Uterus (tissue), 4 donors: Measurements from ENCODE around the gene PHYHD1. TPM values are rescaled to one million over a fixed set of nuclear protein-coding genes. Genes with fewer than 3 reads are reported as not detected.

ENCODE experiments used
- DNase-seq, 2 donors: peaks; one replicate each; pipeline ENCODE4 v3.0.0-alpha.2; 2019 to 2020
- H3K27ac ChIP-seq, 2 donors: fragments of 200-600 bp; sonication (generic); 1 replicate in 1 of 2; 2 replicates in 1 of 2; pipeline ENCODE4 v1.5.1; 2016 to 2018
- H3K27me3 ChIP-seq, 2 donors: fragments of 200-600 bp; sonication (generic); one replicate each; pipeline ENCODE4 v1.5.1; 2018 to 2019; ENCODE audit warnings: control low read depth in 1 of 2
- H3K36me3 ChIP-seq, 2 donors: fragments of 200-600 bp; sonication (generic); one replicate each; pipeline ENCODE4 v1.5.1; 2019; ENCODE audit warnings: control low read depth in 1 of 2
- H3K4me1 ChIP-seq, 2 donors: fragments of 200-600 bp; sonication (generic); one replicate each; pipeline ENCODE4 v1.5.1; 2018 to 2019; ENCODE audit warnings: control low read depth in 1 of 2
- H3K4me3 ChIP-seq, 2 donors: fragments of 200-600 bp; sonication (generic); 1 replicate in 1 of 2; 2 replicates in 1 of 2; pipeline ENCODE4 v1.5.1; 2018 to 2019; ENCODE audit warnings: mild to moderate bottlenecking in 1 of 2
- H3K9me3 ChIP-seq, 2 donors: fragments of 200-600 bp; sonication (generic); one replicate each; pipeline ENCODE4 v1.5.1; 2019; ENCODE audit warnings: control low read depth in 1 of 2
- POLR2A ChIP-seq, 2 donors: fragments of 450-650 bp; IDR thresholded peaks; one replicate each; pipeline ENCODE4 v1.6.1; 2016; ENCODE audit warnings: antibody characterized with exemption in 2 of 2, mild to moderate bottlenecking in 1 of 2, moderate library complexity in 1 of 2
- intact Hi-C: fragments of 100-400 bp; cut with DNase I; formaldehyde crosslinking; loops from one replicate; pipeline ENCODE4 v1.15.1; 2023; ENCODE audit warnings: low total_unique reads
- total RNA-seq, 4 donors: library from RNA; depleted of rRNA in 3 of 4; stranded (reverse); fragments of >200 nt in 3 of 4; gene quantifications; one replicate each; pipeline versions ENCODE4 v1.1.0 to v1.2.4, GENCODE V29; 2014 to 2023
- TF ChIP-seq, protein P1 (sequence below), 4 experiments: fragments of 200-600 bp in 2 of 4; fragments of 450-650 bp in 2 of 4; sonication (generic) in 2 of 4; IDR thresholded peaks; one replicate each; pipeline ENCODE4 v1.5.1; 2016 to 2019; ENCODE audit warnings: antibody characterized with exemption in 4 of 4, mild to moderate bottlenecking in 2 of 4, moderate library complexity in 1 of 4
- donor health status: DM: yes; HTN: yes; CAD: no.

The PHYHD1 gene
- total RNA-seq, 4 donors from 2014 or later: 23.2 to 30.8 (median 27.2) TPM

GRCh38 chr9:128906741-128907140 lies 14.0 kb upstream of the PHYHD1 start:
- TF ChIP-seq POLR2A (IDR thresholded peaks at IDR 0.05): no peak
- TF ChIP-seq, protein P1, sequence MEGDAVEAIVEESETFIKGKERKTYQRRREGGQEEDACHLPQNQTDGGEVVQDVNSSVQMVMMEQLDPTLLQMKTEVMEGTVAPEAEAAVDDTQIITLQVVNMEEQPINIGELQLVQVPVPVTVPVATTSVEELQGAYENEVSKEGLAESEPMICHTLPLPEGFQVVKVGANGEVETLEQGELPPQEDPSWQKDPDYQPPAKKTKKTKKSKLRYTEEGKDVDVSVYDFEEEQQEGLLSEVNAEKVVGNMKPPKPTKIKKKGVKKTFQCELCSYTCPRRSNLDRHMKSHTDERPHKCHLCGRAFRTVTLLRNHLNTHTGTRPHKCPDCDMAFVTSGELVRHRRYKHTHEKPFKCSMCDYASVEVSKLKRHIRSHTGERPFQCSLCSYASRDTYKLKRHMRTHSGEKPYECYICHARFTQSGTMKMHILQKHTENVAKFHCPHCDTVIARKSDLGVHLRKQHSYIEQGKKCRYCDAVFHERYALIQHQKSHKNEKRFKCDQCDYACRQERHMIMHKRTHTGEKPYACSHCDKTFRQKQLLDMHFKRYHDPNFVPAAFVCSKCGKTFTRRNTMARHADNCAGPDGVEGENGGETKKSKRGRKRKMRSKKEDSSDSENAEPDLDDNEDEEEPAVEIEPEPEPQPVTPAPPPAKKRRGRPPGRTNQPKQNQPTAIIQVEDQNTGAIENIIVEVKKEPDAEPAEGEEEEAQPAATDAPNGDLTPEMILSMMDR (IDR thresholded peaks at IDR 0.05): no peak
- H3K4me1 ChIP-seq: peaks cover 0 to 25% of the 10 kb centered on the region in 2 donors
- H3K36me3 ChIP-seq: no peaks in the 10 kb centered on the region
- H3K4me3 ChIP-seq: no peak overlapping the region
- H3K27ac ChIP-seq: peak overlapping the region in 1 of 2 donors; percentile 20
- intact Hi-C loops: no loop called here
- no peaks in the 10 kb centered on the region for H3K27me3 ChIP-seq
- no peak for DNase-seq
- H3K9me3 ChIP-seq: no peaks in the 10 kb centered on the region

GRCh38 chr9:128908372-128908771 lies 12.4 kb upstream of the PHYHD1 start:
- no peaks in the 10 kb centered on the region for H3K9me3 ChIP-seq
- no peaks in the 10 kb centered on the region for H3K36me3 ChIP-seq
- intact Hi-C loops: no loop called here
- H3K4me3 ChIP-seq: no peak overlapping the region
- TF ChIP-seq POLR2A (IDR thresholded peaks at IDR 0.05): no peak
- TF ChIP-seq, protein P1 (IDR thresholded peaks at IDR 0.05): no peak
- DNase-seq: no peak
- H3K27me3 ChIP-seq: no peaks in the 10 kb centered on the region
- peaks cover 0 to 38% of the 10 kb centered on the region in 2 donors for H3K4me1 ChIP-seq
- no peak overlapping the region for H3K27ac ChIP-seq

DNA sequence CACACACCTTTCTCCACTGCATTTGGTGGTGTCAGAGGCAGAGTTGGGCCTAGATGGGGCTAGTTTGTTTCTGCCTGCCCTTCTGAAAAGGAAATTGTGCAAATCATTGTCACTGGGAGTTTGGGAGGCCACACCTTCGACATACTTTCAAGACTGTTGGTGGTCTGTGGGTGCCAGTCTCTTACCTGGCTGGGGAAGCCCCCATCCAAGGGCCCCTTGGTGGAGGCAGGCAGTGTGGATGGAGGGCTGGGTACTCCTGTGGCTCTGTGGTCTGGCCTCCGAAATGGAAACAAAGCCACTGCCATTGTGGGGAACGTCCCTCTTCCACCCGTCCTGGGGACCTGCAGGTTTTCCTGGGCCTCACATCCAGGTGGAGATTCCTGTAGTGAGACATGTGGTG lies 10.9 kb upstream of the PHYHD1 start:
- DNase-seq: no peak
- Histone ChIP-seq H3K9me3 (no peaks in the 10 kb centered on the region), H3K4me1 (peaks cover 0 to 42% of the 10 kb centered on the region in 2 donors), H3K4me3 (no peak overlapping the region), H3K27me3 (no peaks in the 10 kb centered on the region), H3K36me3 (no peaks in the 10 kb centered on the region), H3K27ac (peak overlapping the region in 1 of 2 donors; percentile 81)
- intact Hi-C loops: no loop called here
- TF ChIP-seq, protein P1 (IDR thresholded peaks at IDR 0.05): no peak
- no peak for TF ChIP-seq POLR2A (IDR thresholded peaks at IDR 0.05)

DNA sequence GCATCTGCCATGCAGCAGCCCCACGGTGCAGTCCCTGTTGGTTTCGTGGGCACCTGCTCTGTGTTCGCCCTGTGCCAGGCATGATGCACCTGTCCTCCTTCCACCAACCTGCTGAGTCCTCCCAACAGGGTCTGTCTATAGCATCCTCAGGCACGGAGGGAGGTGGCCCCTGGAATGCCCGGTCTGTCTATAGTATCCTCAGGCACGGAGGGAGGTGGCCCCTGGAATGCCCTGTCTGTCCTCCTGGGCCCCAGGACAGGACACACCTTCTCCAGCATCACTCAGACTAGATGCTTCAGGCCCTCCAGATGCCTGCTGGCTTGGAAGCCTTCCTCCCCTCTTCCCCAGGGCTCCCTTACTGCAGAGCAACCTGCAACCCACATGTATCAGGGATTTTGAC lies 9.9 kb upstream of the PHYHD1 start:
- H3K36me3 ChIP-seq: no peaks in the 10 kb centered on the region
- H3K27ac ChIP-seq: peak overlapping the region; percentile 58 to 81
- no peak overlapping the region for H3K4me3 ChIP-seq
- H3K27me3 ChIP-seq: no peaks in the 10 kb centered on the region
- H3K4me1 ChIP-seq: peaks cover 0 to 45% of the 10 kb centered on the region in 2 donors
- intact Hi-C loops: no loop called here
- H3K9me3 ChIP-seq: no peaks in the 10 kb centered on the region
- TF ChIP-seq, protein P1 (IDR thresholded peaks at IDR 0.05): no peak
- TF ChIP-seq POLR2A (IDR thresholded peaks at IDR 0.05): no peak
- DNase-seq: no peak

- no peak for TF ChIP-seq POLR2A (IDR thresholded peaks at IDR 0.05)
- TF ChIP-seq, protein P1 (IDR thresholded peaks at IDR 0.05): no peak
- Histone ChIP-seq H3K4me1 (peaks cover 0 to 52% of the 10 kb centered on the region in 2 donors), H3K4me3 (no peak overlapping the region), H3K27ac (peak overlapping the region; percentile 58 to 81), H3K27me3 (no peaks in the 10 kb centered on the region), H3K36me3 (no peaks in the 10 kb centered on the region), H3K9me3 (no peaks in the 10 kb centered on the region)
- DNase-seq: peak in 1 of 2 donors; percentile 64
- intact Hi-C loops: no loop called here
Measured at GRCh38 chr9:128911529-128912035, 9.2 kb upstream of the PHYHD1 start.
